Fibroblast of skin of left biceps (primary cell): ENCODE data around the gene CNR2.
"Not testable (repeated sequence)": the region's sequence is repeated elsewhere in the genome, so short reads cannot be mapped to it uniquely, and the experiment has no call there.

Experiments
- DNase-seq, 2 experiments: peaks; one replicate each; pipeline ENCODE4 v3.0.0-alpha.2; 2013; ENCODE audit warnings: low read depth in 2 of 2

The CNR2 gene

GRCh38 chr1:23885222-23885621 lies 27.9 kb downstream of the CNR2 start:
- no peak for DNase-seq

GRCh38 chr1:23882746-23883145 lies 30.4 kb downstream of the CNR2 start:
- no peak for DNase-seq

- DNase-seq: no peak
Observed at GRCh38 chr1:23879809-23880208, 33.4 kb downstream of the CNR2 start.

DNA sequence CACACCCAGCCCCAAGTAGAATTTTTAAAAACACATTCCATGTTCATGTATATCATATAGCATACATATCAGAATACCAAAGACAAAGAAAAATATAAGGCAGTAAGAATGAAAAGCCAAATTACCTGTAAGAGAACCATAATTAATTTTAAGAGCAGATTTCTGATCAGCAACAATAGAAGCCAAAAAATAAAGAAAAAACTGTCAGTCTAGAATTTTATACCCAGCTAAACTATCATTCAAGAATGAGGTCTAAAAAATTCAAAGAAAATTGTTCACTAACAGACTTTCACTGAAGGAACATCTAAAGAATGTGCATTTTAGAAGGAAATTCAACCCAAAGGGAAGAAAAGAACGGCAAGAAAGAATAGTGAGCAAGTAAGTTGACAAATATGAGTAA lies 34.5 kb downstream of the CNR2 start:
- no peak for DNase-seq

DNA sequence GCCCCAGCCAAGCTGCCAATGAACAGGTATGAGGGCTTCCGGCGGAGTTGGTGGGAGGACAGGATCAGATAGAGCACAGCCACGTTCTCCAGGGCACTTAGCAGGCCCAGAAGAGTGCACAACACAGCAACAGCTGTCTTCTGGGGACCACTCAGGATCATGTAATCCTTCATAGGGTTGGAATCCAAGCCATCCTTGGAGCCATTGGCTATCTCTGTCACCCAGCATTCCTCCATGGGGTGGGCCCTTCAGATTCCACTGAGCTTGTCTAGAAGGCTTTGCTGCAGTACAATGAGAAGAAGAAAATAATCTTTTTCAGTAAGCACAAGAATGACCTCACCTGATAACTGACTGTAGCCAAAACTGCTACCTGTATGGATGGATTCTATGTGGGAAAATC lies 37.8 kb downstream of the CNR2 start:
- no peak for DNase-seq

- DNase-seq: no peak
Observed at GRCh38 chr1:23872421-23872820, 40.7 kb downstream of the CNR2 start.

DNA sequence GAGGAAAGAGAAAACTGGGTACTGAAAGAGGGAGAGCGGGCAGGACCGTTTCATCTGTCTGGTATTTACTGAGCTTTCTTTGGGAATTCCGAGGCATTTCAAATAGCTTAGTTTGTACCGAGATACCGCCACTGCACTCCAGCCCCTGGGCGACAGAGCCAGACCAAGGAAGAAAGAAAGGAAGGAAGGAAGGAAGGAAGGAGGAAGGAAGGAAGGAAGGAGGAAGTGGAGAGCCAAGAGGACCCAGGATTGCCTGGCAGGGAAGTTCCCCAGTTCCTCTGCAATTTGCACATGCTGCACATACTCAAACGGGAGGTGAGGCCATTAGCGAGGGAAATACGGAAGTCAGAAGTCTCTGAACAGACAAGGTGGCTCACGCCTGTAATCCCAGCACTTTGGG lies 44.1 kb downstream of the CNR2 start:
- DNase-seq: no peak

GRCh38 chr1:23868557-23869016 lies 44.6 kb downstream of the CNR2 start:
- DNase-seq: no peak

- peak; percentile 37 to 45 for DNase-seq
Observed at GRCh38 chr1:23867895-23868556, 45.1 kb downstream of the CNR2 start, which contains the start of gene FUCA1. Gene FUCA1 (minus strand): TSS chr1:23868290. CDS start chr1:23868286, 4 bp downstream.

- DNase-seq: no peak
Observed at GRCh38 chr1:23867542-23867894, 45.6 kb downstream of the CNR2 start.

- DNase-seq: no peak
Observed at GRCh38 chr1:23865543-23865930, 47.6 kb downstream of the CNR2 start.

DNA sequence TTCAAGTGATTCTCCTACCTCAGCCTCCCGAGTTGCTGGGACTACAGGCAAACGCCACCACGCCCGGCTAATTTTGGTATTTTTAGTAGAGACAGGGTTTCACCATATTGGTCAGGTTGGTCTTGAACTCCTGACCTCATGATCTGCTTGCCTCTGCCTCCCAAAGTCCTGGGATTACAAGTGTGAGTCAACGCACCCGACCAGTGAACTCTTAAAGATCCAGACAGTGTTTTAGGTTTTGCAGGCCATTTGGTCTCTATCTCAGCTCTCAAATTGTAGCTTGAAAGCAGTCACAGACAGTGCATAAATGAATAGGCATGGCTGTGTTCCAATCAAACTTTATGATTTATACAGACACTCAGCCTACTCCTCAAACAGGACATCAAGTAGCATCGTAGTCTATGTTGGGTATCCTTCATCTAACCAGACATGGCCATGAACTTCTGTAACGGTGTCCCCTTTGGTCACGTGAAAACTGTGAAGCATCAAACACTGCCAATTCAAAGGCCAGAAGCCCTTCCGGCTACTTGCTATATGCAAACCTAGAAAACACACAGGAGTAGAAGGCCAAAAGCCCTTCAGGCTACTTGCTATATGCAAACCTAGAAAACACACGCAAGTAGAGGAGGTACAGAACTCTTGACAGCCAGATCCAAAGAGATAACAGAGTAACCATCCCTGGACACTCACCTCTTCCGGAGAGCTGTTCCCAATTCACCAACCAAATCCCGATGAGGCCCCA lies 48.2 kb downstream of the CNR2 start:
- no peak for DNase-seq

- DNase-seq: no peak
Observed at GRCh38 chr1:23862640-23863039, 50.5 kb downstream of the CNR2 start.

DNA sequence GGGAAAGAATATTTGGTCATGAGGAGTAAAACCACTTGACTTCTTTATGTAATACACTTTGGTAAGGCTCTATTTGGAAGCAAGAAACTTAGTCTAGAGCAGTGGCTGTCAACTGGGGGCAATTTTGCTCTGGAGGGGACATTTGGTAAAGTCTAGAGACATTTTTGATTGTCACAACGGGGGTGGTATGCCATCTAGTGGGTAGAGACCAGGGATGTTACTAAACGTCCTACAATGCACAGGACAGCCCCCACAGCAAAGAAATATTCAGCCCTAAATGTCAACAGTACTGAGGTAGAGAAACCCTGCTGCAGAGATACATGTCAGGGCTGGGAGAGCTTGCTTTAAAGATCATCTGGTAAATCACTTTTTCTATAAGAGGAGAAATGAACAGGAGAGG lies 58.6 kb downstream of the CNR2 start:
- DNase-seq: no peak

DNA sequence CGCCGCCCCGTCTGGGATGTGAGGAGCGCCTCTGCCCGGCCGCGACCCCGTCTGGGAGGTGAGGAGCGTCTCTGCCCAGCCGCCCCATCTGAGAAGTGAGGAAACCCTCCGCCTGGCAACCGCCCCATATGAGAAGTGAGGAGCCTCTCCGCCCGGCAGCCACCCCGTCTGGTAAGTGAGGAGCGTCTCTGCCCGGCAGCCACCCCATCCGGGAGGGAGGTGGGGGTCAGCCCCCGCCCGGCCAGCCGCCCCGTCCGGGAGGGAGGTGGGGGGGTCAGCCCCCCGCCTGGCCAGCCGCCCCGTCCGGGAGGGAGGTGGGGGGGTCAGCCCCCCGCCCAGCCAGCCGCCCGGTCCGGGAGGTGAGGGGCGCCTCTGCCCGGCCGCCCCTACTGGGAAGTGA lies 60.0 kb downstream of the CNR2 start:
- DNase-seq: not testable (repeated sequence)

DNA sequence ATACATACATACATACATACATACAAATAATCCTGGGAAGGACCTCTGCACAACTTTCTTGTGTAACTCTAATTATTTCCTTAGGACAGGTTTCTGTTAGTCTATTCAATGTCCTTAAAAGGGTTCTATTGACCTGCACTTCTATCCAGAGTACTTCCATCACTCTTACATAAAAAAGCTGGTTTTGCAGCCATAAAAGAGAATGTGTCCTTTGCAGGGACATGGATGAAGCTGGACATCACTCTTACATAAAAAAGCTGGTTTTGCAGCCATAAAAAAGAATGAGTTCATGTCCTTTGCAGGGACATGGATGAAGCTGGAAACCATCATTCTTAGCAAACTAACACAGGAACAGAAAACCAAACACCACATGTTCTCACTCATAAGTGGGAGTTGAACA lies 61.8 kb downstream of the CNR2 start:
- not testable (repeated sequence) for DNase-seq

- DNase-seq: no peak
Observed at GRCh38 chr1:23848673-23849616, 64.2 kb downstream of the CNR2 start.

GRCh38 chr1:23847482-23848095 lies 65.6 kb downstream of the CNR2 start:
- DNase-seq: not testable (repeated sequence)

DNA sequence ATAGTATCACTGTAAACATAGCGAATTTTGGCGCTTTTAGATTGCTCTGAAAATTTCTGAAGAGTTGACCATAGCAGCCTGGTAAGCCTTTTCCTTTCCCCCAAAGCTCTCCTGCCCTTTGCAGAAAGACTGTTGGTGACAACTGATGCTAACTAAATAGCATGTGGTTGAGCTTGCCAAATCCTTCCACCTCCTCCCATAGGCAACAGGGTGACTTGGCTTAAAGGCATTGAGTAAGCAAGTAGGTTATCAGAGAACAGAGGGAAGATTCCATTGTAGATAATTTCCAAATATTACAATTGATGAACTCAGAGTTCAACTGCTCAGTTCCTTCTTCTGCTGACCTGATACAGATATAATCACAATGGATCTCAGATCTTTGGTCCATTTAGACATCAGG lies 68.0 kb downstream of the CNR2 start:
- DNase-seq: no peak

DNA sequence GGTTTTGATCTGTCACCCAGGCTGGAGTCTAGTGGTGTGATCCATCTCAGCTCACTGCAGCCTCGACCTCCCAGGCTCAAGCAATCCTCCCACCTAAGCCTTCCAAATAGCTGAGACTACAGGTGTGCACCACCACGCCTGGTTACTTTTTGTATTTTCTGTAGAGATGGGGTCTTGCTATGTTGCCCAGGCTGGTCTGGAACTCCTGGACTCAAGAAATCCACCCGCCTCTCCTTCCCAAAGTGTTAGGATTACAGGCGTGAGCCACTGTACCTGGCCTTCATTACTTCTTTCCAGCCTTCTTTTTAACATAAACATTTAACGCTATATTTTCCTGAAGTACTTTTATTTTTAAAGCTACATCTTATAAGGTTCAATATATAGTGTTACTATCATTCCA lies 69.5 kb downstream of the CNR2 start:
- no peak for DNase-seq

DNA sequence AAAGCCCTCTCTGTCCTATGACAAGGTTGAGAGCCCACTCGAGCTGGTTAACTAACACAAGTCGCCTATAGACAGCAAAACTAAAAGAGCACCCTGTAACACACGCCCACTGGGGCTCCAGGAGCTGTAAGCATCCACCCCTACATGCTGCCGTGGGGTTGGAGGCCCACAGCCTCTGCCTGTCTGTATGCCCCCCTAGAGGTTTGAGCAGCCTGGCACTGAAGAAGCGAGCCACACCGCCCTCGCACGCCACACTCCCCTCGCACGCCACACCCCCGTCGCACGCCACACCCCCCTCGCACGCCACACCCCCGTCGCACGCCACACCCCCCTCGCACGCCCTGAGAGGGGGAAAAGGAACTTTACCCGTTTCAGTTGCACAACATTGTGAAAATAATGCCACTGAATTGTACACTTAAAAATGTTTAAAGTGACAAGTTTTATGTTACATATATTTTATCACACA lies 74.7 kb downstream of the CNR2 start:
- no peak for DNase-seq

- DNase-seq: no peak
Observed at GRCh38 chr1:23837908-23838307, 75.3 kb downstream of the CNR2 start.
